DMS114 treated with DMSO at 0.1 percent for 48 hours (cell line): ENCODE data around the gene PRDX5.

ENCODE experiments used
- DNase-seq: peaks from one replicate; lab custom pipeline; 2025; ENCODE audit not compliant: unreplicated experiment; lab: John Stamatoyannopoulos, UW

Gene PRDX5

DNA sequence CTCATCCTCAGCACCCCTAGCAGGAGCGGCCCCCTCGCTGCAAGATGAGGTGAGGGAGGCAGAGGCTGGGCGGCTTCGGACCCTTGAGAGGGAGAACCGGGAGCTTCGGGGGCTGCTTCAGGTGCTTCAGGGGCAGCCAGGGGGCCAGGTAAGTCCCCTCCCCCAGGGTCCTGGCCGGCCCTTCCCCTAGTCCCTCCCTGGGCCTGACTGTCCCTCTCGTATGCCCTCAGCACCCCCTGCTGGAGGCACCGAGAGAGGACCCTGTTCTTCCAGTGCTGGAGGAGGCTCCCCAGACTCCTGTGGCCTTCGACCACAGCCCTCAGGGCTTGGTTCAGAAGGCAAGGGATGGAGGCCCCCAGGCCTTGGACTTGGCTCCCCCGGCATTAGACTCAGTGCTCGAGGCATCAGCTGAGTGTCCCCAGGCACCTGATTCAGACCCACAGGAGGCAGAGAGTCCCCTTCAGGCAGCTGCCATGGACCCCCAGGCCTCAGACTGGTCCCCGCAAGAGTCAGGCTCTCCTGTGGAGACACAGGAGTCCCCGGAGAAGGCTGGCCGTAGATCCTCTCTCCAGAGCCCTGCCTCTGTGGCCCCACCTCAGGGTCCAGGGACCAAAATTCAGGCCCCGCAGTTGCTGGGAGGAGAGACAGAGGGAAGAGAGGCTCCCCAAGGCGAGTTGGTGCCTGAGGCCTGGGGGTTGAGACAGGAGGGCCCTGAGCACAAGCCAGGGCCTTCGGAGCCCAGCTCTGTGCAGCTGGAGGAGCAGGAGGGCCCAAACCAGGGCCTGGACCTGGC lies 26.0 kb downstream of the PRDX5 start:
- no peak for DNase-seq

DNA sequence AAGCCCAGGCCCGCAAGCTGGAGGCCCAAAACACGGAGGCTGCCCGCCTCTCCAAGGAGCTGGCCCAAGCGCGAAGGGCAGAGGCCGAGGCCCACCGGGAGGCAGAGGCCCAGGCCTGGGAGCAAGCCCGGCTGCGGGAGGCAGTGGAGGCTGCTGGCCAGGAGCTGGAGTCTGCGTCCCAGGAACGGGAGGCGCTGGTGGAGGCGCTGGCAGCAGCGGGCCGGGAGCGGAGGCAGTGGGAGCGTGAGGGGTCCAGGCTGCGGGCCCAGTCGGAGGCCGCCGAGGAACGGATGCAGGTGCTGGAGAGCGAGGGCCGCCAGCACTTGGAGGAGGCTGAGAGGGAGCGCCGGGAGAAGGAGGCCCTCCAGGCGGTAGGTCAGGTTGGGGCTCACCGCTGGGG lies 26.9 kb downstream of the PRDX5 start:
- no peak for DNase-seq

- DNase-seq, result no peak
Observed at GRCh38 chr11:64347193-64347867, 29.4 kb downstream of the PRDX5 start.

DNA sequence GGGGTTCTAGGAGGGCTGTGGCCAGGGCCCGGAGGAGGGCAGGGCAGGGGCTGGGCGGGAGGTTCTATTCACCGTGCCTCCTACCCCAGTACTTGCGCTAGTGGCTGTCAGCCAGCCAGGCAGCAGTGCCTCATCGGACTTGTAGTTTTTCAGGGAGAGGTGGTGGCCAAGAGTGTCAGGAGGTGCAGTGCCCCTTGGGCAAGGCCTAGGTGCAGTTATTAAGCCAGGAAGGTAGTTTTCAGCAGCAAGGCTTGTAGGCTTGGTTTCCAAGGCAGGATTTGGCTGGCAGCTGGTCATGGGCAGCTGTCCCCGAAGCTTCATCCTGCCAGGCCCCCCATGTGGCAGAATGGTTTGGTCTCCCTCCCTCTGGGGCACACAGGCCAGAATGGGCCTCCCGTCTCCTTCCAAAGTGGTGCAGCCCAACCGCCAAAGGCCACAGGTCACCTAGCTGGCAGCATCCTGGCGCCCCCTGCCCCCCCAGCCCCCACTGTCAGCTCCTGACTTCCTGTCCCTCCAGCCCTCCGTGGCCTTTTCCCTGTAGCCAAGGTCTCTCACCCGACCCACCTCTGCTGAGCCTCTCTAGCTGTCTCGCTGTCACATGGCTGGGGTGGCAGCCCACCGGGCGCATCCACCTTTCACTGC lies 30.6 kb downstream of the PRDX5 start:
- no peak for DNase-seq

- DNase-seq, result no peak
Observed at GRCh38 chr11:64349025-64349387, 31.1 kb downstream of the PRDX5 start.

GRCh38 chr11:64349404-64349803 lies 31.5 kb downstream of the PRDX5 start:
- no peak for DNase-seq

DNA sequence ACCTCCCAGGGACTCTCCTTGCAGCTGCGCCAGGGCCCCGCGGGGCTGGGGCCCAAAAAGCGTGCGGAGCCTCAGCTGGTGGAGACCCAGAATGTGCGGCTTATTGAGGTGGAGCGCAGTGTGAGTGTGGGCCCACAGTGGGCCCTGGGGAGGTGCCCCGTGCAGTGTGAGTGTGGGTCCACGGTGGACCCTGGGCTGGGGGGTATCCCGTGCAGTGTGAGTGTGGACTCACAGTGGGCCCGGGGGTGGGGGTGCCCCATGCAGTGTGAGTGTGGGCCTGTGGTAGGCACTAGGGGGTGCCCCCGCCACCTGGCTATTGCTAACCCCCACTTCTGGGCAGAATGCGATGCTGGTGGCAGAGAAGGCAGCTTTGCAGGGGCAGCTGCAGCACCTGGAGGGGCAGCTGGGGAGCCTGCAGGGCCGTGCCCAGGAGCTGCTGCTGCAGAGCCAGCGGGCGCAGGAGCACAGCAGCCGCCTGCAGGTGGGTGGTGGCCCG lies 33.3 kb downstream of the PRDX5 start:
- DNase-seq, result no peak

DNA sequence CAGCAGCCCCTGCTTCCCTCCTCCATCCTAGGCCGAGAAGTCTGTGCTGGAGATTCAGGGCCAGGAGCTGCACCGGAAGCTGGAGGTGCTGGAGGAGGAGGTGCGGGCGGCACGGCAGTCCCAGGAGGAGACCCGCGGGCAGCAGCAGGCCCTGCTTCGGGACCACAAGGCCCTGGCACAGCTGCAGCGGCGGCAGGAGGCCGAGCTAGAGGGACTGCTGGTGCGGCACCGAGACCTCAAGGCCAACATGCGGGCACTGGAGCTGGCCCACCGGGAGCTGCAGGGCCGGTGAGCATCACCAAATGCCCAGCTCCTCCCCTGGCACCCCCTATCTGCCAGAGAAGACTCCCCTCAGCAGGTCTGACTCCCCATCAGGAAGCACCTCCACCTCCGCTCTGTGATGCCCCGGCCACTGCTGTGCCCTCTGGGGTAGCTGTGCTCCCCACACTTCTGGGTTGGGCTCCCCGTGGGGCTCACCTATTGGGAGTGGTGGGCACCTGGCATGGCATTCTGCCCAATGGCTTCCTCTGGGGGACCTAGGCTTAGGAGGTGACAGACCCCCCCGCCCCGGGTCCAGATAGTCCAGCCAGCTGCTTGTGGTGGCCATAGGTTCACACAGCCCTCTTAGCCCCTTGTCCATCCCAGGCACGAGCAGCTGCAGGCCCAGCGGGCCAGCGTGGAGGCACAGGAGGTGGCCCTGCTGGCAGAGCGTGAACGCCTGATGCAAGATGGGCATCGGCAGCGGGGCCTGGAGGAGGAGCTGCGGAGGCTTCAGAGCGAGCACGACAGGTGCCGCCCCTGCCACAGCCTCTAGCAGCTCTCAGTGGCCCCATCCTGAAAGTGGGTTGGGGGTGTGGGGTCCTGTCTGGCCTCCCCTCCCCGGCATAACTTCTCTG lies 34.4 kb downstream of the PRDX5 start:
- DNase-seq, result no peak

- no peak for DNase-seq
Observed at GRCh38 chr11:64352995-64353714, 35.2 kb downstream of the PRDX5 start.

- no peak for DNase-seq
Observed at GRCh38 chr11:64353715-64354506, 36.0 kb downstream of the PRDX5 start.

GRCh38 chr11:64355078-64355940 lies 37.4 kb downstream of the PRDX5 start:
- DNase-seq, result peak; percentile 29

DNA sequence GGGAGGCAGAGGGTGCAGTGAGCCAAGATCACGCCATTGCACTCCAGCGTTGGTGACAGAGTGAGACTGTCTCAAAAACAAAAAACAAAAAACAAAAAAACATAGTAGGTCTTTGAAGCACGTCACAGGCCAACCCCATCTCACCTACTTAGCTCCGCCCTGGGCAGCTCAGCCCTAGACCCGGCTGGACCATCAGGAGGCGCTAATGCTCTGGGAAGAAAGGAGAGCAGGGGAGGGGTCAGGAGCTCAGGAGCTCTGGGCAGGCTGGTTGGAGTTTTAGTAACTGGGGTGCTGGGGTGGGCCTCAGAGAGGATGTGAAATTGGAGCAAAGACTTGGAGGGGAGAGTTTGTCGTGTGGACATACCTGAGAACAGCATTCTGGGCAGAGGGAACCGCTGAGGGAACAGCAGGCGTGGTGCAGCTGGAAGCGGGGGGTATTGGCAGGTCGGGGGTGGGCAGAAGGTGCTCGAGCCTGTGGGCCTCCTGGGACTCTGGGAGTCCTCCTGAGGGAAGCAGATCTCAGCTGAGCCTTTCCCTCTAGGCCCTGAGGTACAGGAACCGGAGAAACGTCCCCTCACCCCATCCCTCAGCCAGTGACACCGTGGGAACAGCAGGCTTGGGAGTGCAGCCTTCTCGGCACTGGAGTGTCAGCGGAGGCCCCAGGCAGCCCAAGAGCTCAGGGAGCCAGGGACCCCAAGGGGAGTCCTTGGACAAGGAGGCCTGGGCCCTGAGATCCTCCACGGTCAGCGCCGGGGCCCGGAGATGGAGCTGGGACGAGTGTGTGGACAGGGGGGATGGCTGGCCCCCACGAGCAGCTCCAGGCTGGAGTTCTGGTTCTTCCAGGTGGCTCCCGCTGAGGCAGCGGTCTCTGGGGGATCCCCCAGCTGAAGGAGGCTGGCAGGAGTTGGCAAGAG lies 38.8 kb downstream of the PRDX5 start:
- peak; percentile 49 for DNase-seq

DNA sequence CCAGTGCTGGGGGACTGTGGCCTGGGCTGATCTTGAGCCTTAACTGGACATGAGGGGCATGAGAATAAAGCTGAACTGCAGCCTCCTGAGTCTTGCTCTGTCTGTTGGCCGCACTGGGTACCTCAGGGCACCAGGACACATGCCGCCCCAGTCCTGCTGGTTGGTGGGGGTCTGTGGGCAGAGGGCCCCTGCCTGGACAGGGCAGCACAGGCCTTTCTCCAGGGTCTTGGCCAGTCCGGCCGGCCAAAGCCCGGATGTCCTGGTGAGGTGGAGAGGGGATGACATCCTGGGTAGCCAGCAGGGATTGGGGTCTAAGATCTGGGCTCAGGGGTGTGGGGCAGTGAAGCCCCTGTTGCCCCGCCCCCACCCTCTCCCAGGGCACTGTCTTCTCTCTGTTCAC lies 39.5 kb downstream of the PRDX5 start:
- no peak for DNase-seq

- no peak for DNase-seq
Observed at GRCh38 chr11:64357904-64358535, 40.1 kb downstream of the PRDX5 start.

GRCh38 chr11:64358536-64358906 lies 40.6 kb downstream of the PRDX5 start:
- DNase-seq, result no peak

DNA sequence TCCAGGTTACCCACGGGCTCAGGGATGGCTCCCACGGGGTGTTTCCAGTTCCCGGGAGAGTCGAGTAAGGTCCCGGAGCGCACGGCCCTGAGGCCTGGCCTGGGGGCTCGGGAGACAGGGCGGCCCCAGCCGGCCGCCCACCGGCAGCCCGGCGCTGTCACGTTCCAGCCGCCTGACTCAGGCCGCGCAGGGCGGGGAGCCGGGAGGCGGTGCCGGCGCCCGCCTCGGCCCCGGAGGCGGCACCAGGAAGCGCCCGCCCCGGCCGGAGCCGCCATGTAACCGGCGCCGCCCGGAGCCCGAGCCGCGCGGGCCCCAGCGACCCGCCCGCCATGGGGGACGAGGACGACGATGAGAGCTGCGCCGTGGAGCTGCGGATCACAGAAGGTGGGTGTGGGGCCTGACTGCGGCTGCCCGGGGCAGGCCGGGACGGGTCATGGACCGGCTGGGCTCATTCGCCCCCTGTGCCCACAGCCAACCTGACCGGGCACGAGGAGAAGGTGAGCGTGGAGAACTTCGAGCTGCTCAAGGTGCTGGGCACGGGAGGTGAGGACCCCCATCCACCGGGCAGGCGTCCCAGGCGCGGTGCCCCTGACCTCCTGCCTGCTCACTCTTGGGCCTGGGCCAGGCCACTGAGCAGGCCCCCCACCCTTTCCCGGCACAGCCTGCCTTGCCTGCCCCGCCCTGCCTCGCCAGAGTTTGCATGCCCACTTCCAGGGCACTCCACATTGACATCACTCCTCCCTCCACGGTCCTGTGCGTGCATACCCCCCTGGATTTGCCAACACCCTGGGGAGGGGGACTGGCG lies 41.2 kb downstream of the PRDX5 start, which contains the start of gene RPS6KA4:
Gene RPS6KA4, plus strand, starts transcription at position 256 of the 805 bp plus-strand sequence. Its CDS starts 74 bp downstream, at position 330.
- DNase-seq, result no peak
